Uterus (tissue), 4 donors: ENCODE results near the gene SELENOM. TPM values are rescaled to one million over a fixed set of nuclear protein-coding genes. Genes with fewer than 3 reads are reported as not detected.

Experiments
- DNase-seq, 2 donors: peaks; one replicate each; pipeline ENCODE4 v3.0.0-alpha.2; 2019 to 2020
- H3K27ac ChIP-seq, 2 donors: fragments of 200-600 bp; sonication (generic); 1 replicate in 1 of 2; 2 replicates in 1 of 2; pipeline ENCODE4 v1.5.1; 2016 to 2018
- H3K27me3 ChIP-seq, 2 donors: fragments of 200-600 bp; sonication (generic); one replicate each; pipeline ENCODE4 v1.5.1; 2018 to 2019; ENCODE audit warnings: control low read depth in 1 of 2
- H3K36me3 ChIP-seq, 2 donors: fragments of 200-600 bp; sonication (generic); one replicate each; pipeline ENCODE4 v1.5.1; 2019; ENCODE audit warnings: control low read depth in 1 of 2
- H3K4me1 ChIP-seq, 2 donors: fragments of 200-600 bp; sonication (generic); one replicate each; pipeline ENCODE4 v1.5.1; 2018 to 2019; ENCODE audit warnings: control low read depth in 1 of 2
- H3K4me3 ChIP-seq, 2 donors: fragments of 200-600 bp; sonication (generic); 1 replicate in 1 of 2; 2 replicates in 1 of 2; pipeline ENCODE4 v1.5.1; 2018 to 2019; ENCODE audit warnings: mild to moderate bottlenecking in 1 of 2
- H3K9me3 ChIP-seq, 2 donors: fragments of 200-600 bp; sonication (generic); one replicate each; pipeline ENCODE4 v1.5.1; 2019; ENCODE audit warnings: control low read depth in 1 of 2
- POLR2A ChIP-seq, 2 donors: fragments of 450-650 bp; IDR thresholded peaks; one replicate each; pipeline ENCODE4 v1.6.1; 2016; ENCODE audit warnings: antibody characterized with exemption in 2 of 2, mild to moderate bottlenecking in 1 of 2, moderate library complexity in 1 of 2
- intact Hi-C: fragments of 100-400 bp; cut with DNase I; formaldehyde crosslinking; loops from one replicate; pipeline ENCODE4 v1.15.1; 2023; ENCODE audit warnings: low total_unique reads
- total RNA-seq, 4 donors: library from RNA; depleted of rRNA in 3 of 4; stranded (reverse); fragments of >200 nt in 3 of 4; gene quantifications; one replicate each; pipeline versions ENCODE4 v1.1.0 to v1.2.4, GENCODE V29; 2014 to 2023
- TF ChIP-seq, protein P1 (sequence below), 4 experiments: fragments of 200-600 bp in 2 of 4; fragments of 450-650 bp in 2 of 4; sonication (generic) in 2 of 4; IDR thresholded peaks; one replicate each; pipeline ENCODE4 v1.5.1; 2016 to 2019; ENCODE audit warnings: antibody characterized with exemption in 4 of 4, mild to moderate bottlenecking in 2 of 4, moderate library complexity in 1 of 4
- donor health status: DM: yes; HTN: yes; CAD: no.

The SELENOM gene
- total RNA-seq, 4 donors from 2014 or later = 91.7 to 2,170 (median 948) TPM

- intact Hi-C loops = no loop called here
- DNase-seq = no peak
- H3K4me3 ChIP-seq = no peak overlapping the region
- no peaks in the 10 kb centered on the region for H3K27me3 ChIP-seq
- no peak overlapping the region for H3K27ac ChIP-seq
- H3K9me3 ChIP-seq = no peaks in the 10 kb centered on the region
- H3K36me3 ChIP-seq = no peaks in the 10 kb centered on the region
- TF ChIP-seq, protein P1, sequence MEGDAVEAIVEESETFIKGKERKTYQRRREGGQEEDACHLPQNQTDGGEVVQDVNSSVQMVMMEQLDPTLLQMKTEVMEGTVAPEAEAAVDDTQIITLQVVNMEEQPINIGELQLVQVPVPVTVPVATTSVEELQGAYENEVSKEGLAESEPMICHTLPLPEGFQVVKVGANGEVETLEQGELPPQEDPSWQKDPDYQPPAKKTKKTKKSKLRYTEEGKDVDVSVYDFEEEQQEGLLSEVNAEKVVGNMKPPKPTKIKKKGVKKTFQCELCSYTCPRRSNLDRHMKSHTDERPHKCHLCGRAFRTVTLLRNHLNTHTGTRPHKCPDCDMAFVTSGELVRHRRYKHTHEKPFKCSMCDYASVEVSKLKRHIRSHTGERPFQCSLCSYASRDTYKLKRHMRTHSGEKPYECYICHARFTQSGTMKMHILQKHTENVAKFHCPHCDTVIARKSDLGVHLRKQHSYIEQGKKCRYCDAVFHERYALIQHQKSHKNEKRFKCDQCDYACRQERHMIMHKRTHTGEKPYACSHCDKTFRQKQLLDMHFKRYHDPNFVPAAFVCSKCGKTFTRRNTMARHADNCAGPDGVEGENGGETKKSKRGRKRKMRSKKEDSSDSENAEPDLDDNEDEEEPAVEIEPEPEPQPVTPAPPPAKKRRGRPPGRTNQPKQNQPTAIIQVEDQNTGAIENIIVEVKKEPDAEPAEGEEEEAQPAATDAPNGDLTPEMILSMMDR (IDR thresholded peaks at IDR 0.05) = no peak
- peaks cover 0 to 6% of the 10 kb centered on the region in 2 donors for H3K4me1 ChIP-seq
Measured at GRCh38 chr22:31127181-31127772, 19.9 kb upstream of the SELENOM start.

DNA sequence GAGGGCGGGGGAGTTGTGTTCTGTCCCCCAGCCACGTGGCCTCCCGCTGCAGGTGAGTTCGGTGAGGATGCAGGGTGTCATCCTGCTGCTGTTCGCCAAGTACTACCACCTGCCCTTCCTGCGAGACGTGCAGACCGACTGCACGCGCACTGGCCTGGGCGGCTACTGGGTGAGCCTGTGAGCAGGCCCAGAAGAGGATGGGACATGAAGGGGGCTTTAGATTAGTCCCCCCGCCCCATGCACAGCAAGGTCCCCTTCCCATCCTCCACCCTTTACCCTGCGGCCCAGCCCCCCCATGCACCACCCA lies 19.5 kb upstream of the SELENOM start:
- H3K9me3 ChIP-seq = no peaks in the 10 kb centered on the region
- no peaks in the 10 kb centered on the region for H3K27me3 ChIP-seq
- TF ChIP-seq POLR2A (IDR thresholded peaks at IDR 0.05) = no peak
- TF ChIP-seq, protein P1 (IDR thresholded peaks at IDR 0.05) = no peak
- peaks cover 0 to 6% of the 10 kb centered on the region in 2 donors for H3K4me1 ChIP-seq
- H3K36me3 ChIP-seq = no peaks in the 10 kb centered on the region
- no peak overlapping the region for H3K4me3 ChIP-seq
- no peak overlapping the region for H3K27ac ChIP-seq
- intact Hi-C loops = no loop called here
- DNase-seq = no peak

- intact Hi-C loops = no loop called here
- Histone ChIP-seq H3K27ac (no peak overlapping the region), H3K27me3 (no peaks in the 10 kb centered on the region), H3K4me1 (peaks cover 0 to 6% of the 10 kb centered on the region in 2 donors), H3K9me3 (no peaks in the 10 kb centered on the region), H3K36me3 (no peaks in the 10 kb centered on the region), H3K4me3 (no peak overlapping the region)
- TF ChIP-seq, protein P1 (IDR thresholded peaks at IDR 0.05) = no peak
- no peak for TF ChIP-seq POLR2A (IDR thresholded peaks at IDR 0.05)
- DNase-seq = no peak
Measured at GRCh38 chr22:31126128-31126868, 18.9 kb upstream of the SELENOM start.

GRCh38 chr22:31125521-31126117 lies 18.3 kb upstream of the SELENOM start:
- no peak overlapping the region for H3K4me3 ChIP-seq
- TF ChIP-seq POLR2A (IDR thresholded peaks at IDR 0.05) = no peak
- TF ChIP-seq, protein P1 (IDR thresholded peaks at IDR 0.05) = no peak
- no peak for DNase-seq
- intact Hi-C loops = no loop called here
- no peaks in the 10 kb centered on the region for H3K9me3 ChIP-seq
- H3K27ac ChIP-seq = no peak overlapping the region
- no peaks in the 10 kb centered on the region for H3K36me3 ChIP-seq
- no peaks in the 10 kb centered on the region for H3K27me3 ChIP-seq
- H3K4me1 ChIP-seq = peaks cover 0 to 6% of the 10 kb centered on the region in 2 donors

DNA sequence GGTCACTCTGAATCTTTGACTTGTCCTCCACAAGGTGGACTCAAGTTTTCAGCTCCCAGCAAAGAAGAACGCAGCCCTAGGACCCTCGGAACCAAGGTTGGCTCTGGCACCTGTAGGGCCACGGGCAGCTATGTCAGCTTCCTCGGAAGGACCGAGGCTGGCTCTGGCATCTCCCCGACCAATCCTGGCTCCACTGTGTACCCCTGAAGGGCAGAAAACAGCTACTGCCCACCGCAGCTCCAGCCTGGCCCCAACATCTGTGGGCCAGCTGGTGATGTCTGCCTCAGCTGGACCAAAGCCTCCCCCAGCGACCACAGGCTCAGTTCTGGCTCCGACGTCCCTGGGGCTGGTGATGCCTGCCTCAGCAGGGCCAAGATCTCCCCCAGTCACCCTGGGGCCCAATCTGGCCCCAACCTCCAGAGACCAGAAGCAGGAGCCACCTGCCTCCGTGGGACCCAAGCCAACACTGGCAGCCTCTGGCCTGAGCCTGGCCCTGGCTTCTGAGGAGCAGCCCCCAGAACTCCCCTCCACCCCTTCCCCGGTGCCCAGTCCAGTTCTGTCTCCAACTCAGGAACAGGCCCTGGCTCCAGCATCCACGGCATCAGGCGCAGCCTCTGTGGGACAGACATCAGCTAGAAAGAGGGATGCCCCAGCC lies 17.6 kb upstream of the SELENOM start:
- H3K36me3 ChIP-seq = no peaks in the 10 kb centered on the region
- no peaks in the 10 kb centered on the region for H3K9me3 ChIP-seq
- TF ChIP-seq, protein P1 (IDR thresholded peaks at IDR 0.05) = no peak
- no peak for TF ChIP-seq POLR2A (IDR thresholded peaks at IDR 0.05)
- H3K27me3 ChIP-seq = no peaks in the 10 kb centered on the region
- no peak for DNase-seq
- intact Hi-C loops = no loop called here
- peaks cover 0 to 6% of the 10 kb centered on the region in 2 donors for H3K4me1 ChIP-seq
- H3K4me3 ChIP-seq = no peak overlapping the region
- H3K27ac ChIP-seq = no peak overlapping the region
